ENCODE data around the gene MRPL45. TPM values are rescaled to one million over a fixed set of nuclear protein-coding genes. Genes with fewer than 3 reads are reported as not detected.
A peak's percentile ranks its signal among the peaks of the same experiment; 100 is the strongest.
"Not testable (repeated sequence)": the region's sequence is repeated elsewhere in the genome, so short reads cannot be mapped to it uniquely, and the experiment has no call there.

Gene MRPL45
- total and polyA plus RNA-seq, 4 donors, result 16.9 to 22.2 (median 19.0) TPM

DNA sequence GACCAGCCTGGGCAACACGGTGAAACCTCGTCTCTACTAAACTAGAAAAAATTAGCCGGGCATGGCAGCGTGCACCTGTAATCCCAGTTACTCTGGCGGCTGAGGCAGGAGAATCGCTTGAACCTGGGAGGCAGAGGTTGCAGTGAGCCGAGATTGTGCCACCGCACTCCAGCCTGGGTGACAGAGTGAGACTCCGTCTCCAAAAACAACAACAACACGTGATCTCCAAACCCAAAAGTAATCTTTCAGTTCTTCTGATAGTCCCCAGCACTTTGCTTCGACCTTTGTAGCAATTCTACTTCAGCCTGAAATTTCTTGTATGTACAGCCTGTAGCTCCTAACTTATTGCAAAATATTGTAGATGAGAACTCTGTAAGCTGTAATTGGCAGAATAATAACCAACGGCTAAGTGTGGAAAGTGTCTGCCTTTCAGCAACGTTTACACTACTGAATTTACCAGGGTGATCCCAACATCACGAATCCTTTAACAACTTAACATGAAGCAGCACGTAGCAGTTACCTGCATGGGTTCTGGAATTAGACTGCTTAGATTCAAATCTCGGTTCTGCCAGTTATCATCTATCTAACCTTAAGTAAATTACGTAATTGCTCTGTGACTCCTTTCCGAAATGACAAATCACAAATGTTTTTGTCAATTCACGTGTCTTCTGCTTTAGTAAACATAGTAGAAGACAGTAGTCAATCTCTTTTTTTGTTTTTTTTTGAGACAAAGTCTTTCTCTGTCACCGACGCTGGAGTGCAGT, 1.2 kb upstream of the MRPL45 start:
- H3K9me3 ChIP-seq (ENCODE audit: control insufficient read depth in 4 of 4, low read length in 3 of 4); DNase-seq (ENCODE audit: low spot score); H3K9ac ChIP-seq (ENCODE audit: low read depth in 1 of 2, low read length in 2 of 2); H3K4me3 ChIP-seq (ENCODE audit: low read depth in 1 of 3, low read length in 3 of 3); H3K27me3 ChIP-seq (ENCODE audit: control insufficient read depth in 4 of 4, insufficient read depth in 4 of 4, low read length in 3 of 4); H3K4me1 ChIP-seq (ENCODE audit: control insufficient read depth in 4 of 4, insufficient read depth in 4 of 4, low read length in 3 of 4); H3K36me3 ChIP-seq (ENCODE audit: control insufficient read depth in 4 of 4, insufficient read depth in 3 of 4, low read depth in 1 of 4, low read length in 3 of 4): not testable (repeated sequence)
- 45% methylated on average over 21 of the region's 21 CpGs for WGBS
- H3K27ac ChIP-seq (ENCODE audit: low read depth in 1 of 2, low read length in 2 of 2), result peak overlapping the region; percentile 32 to 51
- TF ChIP-seq SP1 (IDR thresholded peaks at IDR 0.05), result peak; percentile 6

DNA sequence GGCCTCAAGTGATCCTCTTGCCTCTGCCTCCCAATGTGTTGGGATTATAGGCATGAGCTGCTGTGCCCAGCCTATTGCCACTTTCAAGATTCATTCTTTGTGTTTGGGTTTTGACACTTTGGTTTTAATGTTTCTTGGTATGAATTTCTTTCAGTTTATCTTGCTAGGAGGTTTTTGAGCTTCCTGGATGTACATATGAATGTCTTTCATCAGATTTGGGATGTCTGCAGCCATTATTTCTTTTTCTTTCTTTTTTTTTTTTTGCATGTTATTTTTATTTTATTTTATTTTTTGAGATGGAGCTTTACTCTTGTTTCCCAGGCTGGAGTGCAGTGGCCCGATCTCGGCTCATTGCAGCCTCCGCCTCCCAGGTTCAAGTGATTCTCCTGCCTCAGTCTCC, 18.5 kb downstream of the MRPL45 start:
- Histone ChIP-seq H3K27me3 (ENCODE audit: control insufficient read depth in 4 of 4, insufficient read depth in 4 of 4, low read length in 3 of 4) (no peaks in the 10 kb centered on the region), H3K36me3 (ENCODE audit: control insufficient read depth in 4 of 4, insufficient read depth in 3 of 4, low read depth in 1 of 4, low read length in 3 of 4) (peaks cover 3 to 18% (median 12%) of the 10 kb centered on the region in 4 donors)
- TF ChIP-seq GABPA (IDR thresholded peaks at IDR 0.05 in 1 of 2, conservative IDR thresholded peaks at IDR 0.05 in 1 of 2), result no peak
- TF ChIP-seq NR2F2 (IDR thresholded peaks at IDR 0.05), result no peak
- TF ChIP-seq SP1 (IDR thresholded peaks at IDR 0.05), result no peak
- TF ChIP-seq JUND (IDR thresholded peaks at IDR 0.05), result no peak
- TF ChIP-seq HNF4A (conservative IDR thresholded peaks at IDR 0.05), result no peak
- no peak for TF ChIP-seq EGR1 (IDR thresholded peaks at IDR 0.05; ENCODE audit: low read depth in 2 of 2)
- no peak for TF ChIP-seq FOXA1 (IDR thresholded peaks at IDR 0.05)
- TF ChIP-seq TAF1 (conservative IDR thresholded peaks at IDR 0.05), result no peak
- TF ChIP-seq, protein P1, sequence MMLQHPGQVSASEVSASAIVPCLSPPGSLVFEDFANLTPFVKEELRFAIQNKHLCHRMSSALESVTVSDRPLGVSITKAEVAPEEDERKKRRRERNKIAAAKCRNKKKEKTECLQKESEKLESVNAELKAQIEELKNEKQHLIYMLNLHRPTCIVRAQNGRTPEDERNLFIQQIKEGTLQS (IDR thresholded peaks at IDR 0.05), result no peak
- TF ChIP-seq HNF4G (IDR thresholded peaks at IDR 0.05), result no peak
- TF ChIP-seq, protein P2, sequence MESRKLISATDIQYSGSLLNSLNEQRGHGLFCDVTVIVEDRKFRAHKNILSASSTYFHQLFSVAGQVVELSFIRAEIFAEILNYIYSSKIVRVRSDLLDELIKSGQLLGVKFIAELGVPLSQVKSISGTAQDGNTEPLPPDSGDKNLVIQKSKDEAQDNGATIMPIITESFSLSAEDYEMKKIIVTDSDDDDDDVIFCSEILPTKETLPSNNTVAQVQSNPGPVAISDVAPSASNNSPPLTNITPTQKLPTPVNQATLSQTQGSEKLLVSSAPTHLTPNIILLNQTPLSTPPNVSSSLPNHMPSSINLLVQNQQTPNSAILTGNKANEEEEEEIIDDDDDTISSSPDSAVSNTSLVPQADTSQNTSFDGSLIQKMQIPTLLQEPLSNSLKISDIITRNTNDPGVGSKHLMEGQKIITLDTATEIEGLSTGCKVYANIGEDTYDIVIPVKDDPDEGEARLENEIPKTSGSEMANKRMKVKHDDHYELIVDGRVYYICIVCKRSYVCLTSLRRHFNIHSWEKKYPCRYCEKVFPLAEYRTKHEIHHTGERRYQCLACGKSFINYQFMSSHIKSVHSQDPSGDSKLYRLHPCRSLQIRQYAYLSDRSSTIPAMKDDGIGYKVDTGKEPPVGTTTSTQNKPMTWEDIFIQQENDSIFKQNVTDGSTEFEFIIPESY (IDR thresholded peaks at IDR 0.05), result no peak
- TF ChIP-seq, protein P3, sequence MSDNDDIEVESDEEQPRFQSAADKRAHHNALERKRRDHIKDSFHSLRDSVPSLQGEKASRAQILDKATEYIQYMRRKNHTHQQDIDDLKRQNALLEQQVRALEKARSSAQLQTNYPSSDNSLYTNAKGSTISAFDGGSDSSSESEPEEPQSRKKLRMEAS (IDR thresholded peaks at IDR 0.05), result no peak
- no peak for TF ChIP-seq RAD21 (IDR thresholded peaks at IDR 0.05)
- no peak for TF ChIP-seq FOXA2 (IDR thresholded peaks at IDR 0.05)
- TF ChIP-seq, protein P4, sequence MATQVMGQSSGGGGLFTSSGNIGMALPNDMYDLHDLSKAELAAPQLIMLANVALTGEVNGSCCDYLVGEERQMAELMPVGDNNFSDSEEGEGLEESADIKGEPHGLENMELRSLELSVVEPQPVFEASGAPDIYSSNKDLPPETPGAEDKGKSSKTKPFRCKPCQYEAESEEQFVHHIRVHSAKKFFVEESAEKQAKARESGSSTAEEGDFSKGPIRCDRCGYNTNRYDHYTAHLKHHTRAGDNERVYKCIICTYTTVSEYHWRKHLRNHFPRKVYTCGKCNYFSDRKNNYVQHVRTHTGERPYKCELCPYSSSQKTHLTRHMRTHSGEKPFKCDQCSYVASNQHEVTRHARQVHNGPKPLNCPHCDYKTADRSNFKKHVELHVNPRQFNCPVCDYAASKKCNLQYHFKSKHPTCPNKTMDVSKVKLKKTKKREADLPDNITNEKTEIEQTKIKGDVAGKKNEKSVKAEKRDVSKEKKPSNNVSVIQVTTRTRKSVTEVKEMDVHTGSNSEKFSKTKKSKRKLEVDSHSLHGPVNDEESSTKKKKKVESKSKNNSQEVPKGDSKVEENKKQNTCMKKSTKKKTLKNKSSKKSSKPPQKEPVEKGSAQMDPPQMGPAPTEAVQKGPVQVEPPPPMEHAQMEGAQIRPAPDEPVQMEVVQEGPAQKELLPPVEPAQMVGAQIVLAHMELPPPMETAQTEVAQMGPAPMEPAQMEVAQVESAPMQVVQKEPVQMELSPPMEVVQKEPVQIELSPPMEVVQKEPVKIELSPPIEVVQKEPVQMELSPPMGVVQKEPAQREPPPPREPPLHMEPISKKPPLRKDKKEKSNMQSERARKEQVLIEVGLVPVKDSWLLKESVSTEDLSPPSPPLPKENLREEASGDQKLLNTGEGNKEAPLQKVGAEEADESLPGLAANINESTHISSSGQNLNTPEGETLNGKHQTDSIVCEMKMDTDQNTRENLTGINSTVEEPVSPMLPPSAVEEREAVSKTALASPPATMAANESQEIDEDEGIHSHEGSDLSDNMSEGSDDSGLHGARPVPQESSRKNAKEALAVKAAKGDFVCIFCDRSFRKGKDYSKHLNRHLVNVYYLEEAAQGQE (IDR thresholded peaks at IDR 0.05), result no peak
- TF ChIP-seq, protein P5, sequence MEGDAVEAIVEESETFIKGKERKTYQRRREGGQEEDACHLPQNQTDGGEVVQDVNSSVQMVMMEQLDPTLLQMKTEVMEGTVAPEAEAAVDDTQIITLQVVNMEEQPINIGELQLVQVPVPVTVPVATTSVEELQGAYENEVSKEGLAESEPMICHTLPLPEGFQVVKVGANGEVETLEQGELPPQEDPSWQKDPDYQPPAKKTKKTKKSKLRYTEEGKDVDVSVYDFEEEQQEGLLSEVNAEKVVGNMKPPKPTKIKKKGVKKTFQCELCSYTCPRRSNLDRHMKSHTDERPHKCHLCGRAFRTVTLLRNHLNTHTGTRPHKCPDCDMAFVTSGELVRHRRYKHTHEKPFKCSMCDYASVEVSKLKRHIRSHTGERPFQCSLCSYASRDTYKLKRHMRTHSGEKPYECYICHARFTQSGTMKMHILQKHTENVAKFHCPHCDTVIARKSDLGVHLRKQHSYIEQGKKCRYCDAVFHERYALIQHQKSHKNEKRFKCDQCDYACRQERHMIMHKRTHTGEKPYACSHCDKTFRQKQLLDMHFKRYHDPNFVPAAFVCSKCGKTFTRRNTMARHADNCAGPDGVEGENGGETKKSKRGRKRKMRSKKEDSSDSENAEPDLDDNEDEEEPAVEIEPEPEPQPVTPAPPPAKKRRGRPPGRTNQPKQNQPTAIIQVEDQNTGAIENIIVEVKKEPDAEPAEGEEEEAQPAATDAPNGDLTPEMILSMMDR (IDR thresholded peaks at IDR 0.05; ENCODE audit: low read depth, low read length, missing input control), result no peak
- no peak for TF ChIP-seq RXRA (IDR thresholded peaks at IDR 0.05)
- no peak for TF ChIP-seq YY1 (IDR thresholded peaks at IDR 0.05)

More for the DNA sequence above, 18.5 kb downstream of the MRPL45 start:
- WGBS, result 66% methylated on average over 3 of the region's 3 CpGs
- no peak for DNase-seq (ENCODE audit: low spot score)
- Histone ChIP-seq H3K4me1 (ENCODE audit: control insufficient read depth in 4 of 4, insufficient read depth in 4 of 4, low read length in 3 of 4) (no peaks in the 10 kb centered on the region), H3K4me3 (ENCODE audit: low read depth in 1 of 3, low read length in 3 of 3) (no peak overlapping the region), H3K27ac (ENCODE audit: low read depth in 1 of 2, low read length in 2 of 2) (no peak overlapping the region), H3K9me3 (ENCODE audit: control insufficient read depth in 4 of 4, low read length in 3 of 4) (no peaks in the 10 kb centered on the region), H3K9ac (ENCODE audit: low read depth in 1 of 2, low read length in 2 of 2) (no peak overlapping the region)

All from liver (tissue), 9 donors.